AG04449 (cell line): ENCODE results near the gene DOCK1.

ENCODE experiments used
- CTCF ChIA-PET: fragments of 350-600 bp; formaldehyde crosslinking; extraction: SDS; loops from one replicate; lab custom pipeline; 2021; ENCODE audit warnings: antibody characterized with exemption; lab: Yijun Ruan, JAX
- POLR2A ChIA-PET: fragments of 400-600, 350-600 bp; formaldehyde crosslinking; extraction: SDS; loops from one replicate; lab custom pipeline; 2020; ENCODE audit warnings: antibody characterized with exemption, inconsistent platforms; lab: Yijun Ruan, JAX
- DNase-seq: peaks from one replicate; pipeline ENCODE4 v3.0.0-alpha.2; 2010; ENCODE audit warnings: low read depth, low spot score
- H3K4me3 ChIP-seq: 2 replicates; pipeline ENCODE4 v1.5.1; 2011; ENCODE audit warnings: low read depth, mild to moderate bottlenecking, control low read depth, low read length
- TF ChIP-seq, protein P1 (sequence below): IDR thresholded peaks from one replicate; pipeline ENCODE4 v1.5.1; 2011; ENCODE audit warnings: mild to moderate bottlenecking, moderate library complexity, low read length, control low read depth, inconsistent platforms; ENCODE audit not compliant: insufficient read depth; ENCODE audit errors: missing control alignments

Gene DOCK1

GRCh38 chr10:127262606-127263005 lies 357.4 kb downstream of the DOCK1 start:
- DNase-seq: no peak
- no peak overlapping the region for H3K4me3 ChIP-seq
- POLR2A ChIA-PET: no interaction called here
- CTCF ChIA-PET: interaction anchor here (1.2 kb wide), 1 partner anchor 9 kb away, joined by 3 read pairs; no protein-coding TSS in a partner anchor
- TF ChIP-seq, protein P1, sequence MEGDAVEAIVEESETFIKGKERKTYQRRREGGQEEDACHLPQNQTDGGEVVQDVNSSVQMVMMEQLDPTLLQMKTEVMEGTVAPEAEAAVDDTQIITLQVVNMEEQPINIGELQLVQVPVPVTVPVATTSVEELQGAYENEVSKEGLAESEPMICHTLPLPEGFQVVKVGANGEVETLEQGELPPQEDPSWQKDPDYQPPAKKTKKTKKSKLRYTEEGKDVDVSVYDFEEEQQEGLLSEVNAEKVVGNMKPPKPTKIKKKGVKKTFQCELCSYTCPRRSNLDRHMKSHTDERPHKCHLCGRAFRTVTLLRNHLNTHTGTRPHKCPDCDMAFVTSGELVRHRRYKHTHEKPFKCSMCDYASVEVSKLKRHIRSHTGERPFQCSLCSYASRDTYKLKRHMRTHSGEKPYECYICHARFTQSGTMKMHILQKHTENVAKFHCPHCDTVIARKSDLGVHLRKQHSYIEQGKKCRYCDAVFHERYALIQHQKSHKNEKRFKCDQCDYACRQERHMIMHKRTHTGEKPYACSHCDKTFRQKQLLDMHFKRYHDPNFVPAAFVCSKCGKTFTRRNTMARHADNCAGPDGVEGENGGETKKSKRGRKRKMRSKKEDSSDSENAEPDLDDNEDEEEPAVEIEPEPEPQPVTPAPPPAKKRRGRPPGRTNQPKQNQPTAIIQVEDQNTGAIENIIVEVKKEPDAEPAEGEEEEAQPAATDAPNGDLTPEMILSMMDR: no peak

- TF ChIP-seq, protein P1: no peak
- ChIA-PET CTCF (interaction anchor here (1.8 kb wide), 1 partner anchor 21 kb away, joined by 10 read pairs; no protein-coding TSS in a partner anchor), POLR2A (no interaction called here)
These were observed 360.1 kb downstream of the DOCK1 start for GRCh38 chr10:127265288-127265687.

GRCh38 chr10:127266431-127266830 lies 361.2 kb downstream of the DOCK1 start:
- DNase-seq: no peak
- H3K4me3 ChIP-seq: no peak overlapping the region
- TF ChIP-seq, protein P1: no peak
- POLR2A ChIA-PET: no interaction called here
- CTCF ChIA-PET: no interaction called here

More at GRCh38 chr10:127265288-127265687, 360.1 kb downstream of the DOCK1 start:
- no peak overlapping the region for H3K4me3 ChIP-seq
- DNase-seq: no peak

GRCh38 chr10:127267442-127267841 lies 362.2 kb downstream of the DOCK1 start:
- DNase-seq: no peak
- ChIA-PET POLR2A (no interaction called here), CTCF (no interaction called here)
- H3K4me3 ChIP-seq: no peak overlapping the region
- TF ChIP-seq, protein P1: no peak

GRCh38 chr10:127272076-127272475 lies 366.8 kb downstream of the DOCK1 start:
- CTCF ChIA-PET: interaction anchor here (0.9 kb wide), 1 partner anchor 28 kb away, joined by 3 read pairs; no protein-coding TSS in a partner anchor
- TF ChIP-seq, protein P1: no peak
- no peak overlapping the region for H3K4me3 ChIP-seq
- POLR2A ChIA-PET: no interaction called here
- no peak for DNase-seq

GRCh38 chr10:127275272-127275671 lies 370.0 kb downstream of the DOCK1 start:
- POLR2A ChIA-PET: no interaction called here
- H3K4me3 ChIP-seq: no peak overlapping the region
- TF ChIP-seq, protein P1: no peak
- DNase-seq: no peak
- CTCF ChIA-PET: no interaction called here
